ENCODE data around the gene OR11H7.
"Not testable (repeated sequence)": the region's sequence is repeated elsewhere in the genome, so short reads cannot be mapped to it uniquely, and the experiment has no call there.

The OR11H7 gene

DNA sequence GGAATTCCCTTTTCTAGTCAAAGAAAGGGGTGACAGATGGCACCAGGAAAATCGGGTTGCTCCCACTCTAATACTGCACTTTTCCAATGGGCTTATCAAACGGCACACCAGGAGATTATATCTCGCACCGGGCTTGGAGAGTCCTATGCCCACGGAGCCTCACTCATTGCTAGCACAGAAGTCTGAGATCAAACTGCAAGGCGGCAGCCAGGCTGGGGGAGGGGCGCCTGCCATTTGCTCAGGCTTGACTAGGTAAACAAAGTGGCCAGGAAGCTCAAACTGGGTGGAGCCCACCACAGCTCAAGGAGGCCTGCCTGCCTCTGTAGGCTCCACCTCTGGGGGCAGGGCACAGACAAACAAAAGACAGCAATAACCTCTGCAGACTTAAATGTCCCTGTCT is 51.5 kb downstream of the OR11H7 start:
- DNase-seq: not testable (repeated sequence)
